ENCODE results near the gene NRP1. TPM values are rescaled to one million over a fixed set of nuclear protein-coding genes. Genes with fewer than 3 reads are reported as not detected.
A peak's percentile ranks its signal among the peaks of the same experiment; 100 is the strongest.

NRP1 gene
- total RNA-seq, 2 experiments from 2014 or later = 1.6 to 1.7 TPM

GRCh38 chr10:33198610-33199009 lies 135.9 kb downstream of the NRP1 start:
- POLR2A ChIA-PET = no interaction called here
- H3K27me3 Mint-ChIP-seq = peaks cover 3% of the 10 kb centered on the region
- no peak overlapping the region for H3K4me3 Mint-ChIP-seq
- ATAC-seq (ENCODE audit: low read depth) = no peak
- H3K9me3 Mint-ChIP-seq = no peaks in the 10 kb centered on the region
- no peaks in the 10 kb centered on the region for H3K36me3 Mint-ChIP-seq
- no peak for DNase-seq
- no peak overlapping the region for H3K27ac Mint-ChIP-seq
- H3K4me1 Mint-ChIP-seq = peaks cover 1% of the 10 kb centered on the region

DNA sequence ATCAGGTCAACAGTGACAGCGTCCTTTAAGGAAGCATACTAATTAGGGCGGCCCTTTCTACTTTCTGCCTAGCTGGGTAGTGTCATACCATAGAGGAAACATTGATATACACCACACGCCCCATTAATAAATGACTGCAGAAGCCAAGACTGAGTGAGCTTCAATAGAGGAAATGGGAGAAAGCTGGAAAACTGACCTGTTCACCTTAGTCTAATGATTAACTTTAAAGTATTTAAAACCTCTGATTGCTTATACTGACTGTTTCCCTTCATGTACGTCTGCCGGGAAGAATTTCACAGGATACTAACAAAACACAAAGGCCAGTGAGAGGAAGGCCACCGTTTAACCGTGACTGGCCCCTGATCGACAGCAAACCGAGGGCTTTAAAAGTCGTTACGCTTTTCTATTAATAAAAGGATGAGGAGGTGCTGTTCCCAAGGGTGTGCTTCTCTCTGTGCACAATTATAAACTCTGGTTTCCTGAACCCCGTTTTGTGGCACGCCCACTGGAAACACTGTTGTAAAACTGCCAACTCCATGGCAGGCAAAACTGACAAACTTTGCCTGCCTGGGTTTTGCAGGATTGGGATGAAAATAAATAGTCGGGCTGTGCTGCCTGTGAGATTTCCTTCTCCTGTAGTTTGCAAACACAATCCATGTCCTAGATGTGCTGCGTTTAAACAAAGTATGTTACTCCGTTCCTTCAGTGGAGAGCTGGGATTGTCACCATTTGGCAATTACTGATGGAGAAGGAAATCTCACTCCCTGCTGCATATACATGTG lies 137.6 kb downstream of the NRP1 start:
- Mint-ChIP-seq H3K4me3 (no peak overlapping the region), H3K4me1 (peaks cover 4% of the 10 kb centered on the region), H3K9me3 (no peaks in the 10 kb centered on the region), H3K27ac (no peak overlapping the region), H3K27me3 (peaks cover 6% of the 10 kb centered on the region), H3K36me3 (no peaks in the 10 kb centered on the region)
- POLR2A ChIA-PET = no interaction called here
- DNase-seq = no peak
- ATAC-seq (ENCODE audit: low read depth) = no peak

GRCh38 chr10:33196377-33196706 lies 138.1 kb downstream of the NRP1 start:
- Mint-ChIP-seq H3K4me3 (no peak overlapping the region), H3K36me3 (no peaks in the 10 kb centered on the region), H3K4me1 (peaks cover 4% of the 10 kb centered on the region), H3K27ac (no peak overlapping the region), H3K9me3 (no peaks in the 10 kb centered on the region), H3K27me3 (peaks cover 6% of the 10 kb centered on the region)
- ATAC-seq (ENCODE audit: low read depth) (no peak), DNase-seq (no peak)
- POLR2A ChIA-PET = no interaction called here

DNA sequence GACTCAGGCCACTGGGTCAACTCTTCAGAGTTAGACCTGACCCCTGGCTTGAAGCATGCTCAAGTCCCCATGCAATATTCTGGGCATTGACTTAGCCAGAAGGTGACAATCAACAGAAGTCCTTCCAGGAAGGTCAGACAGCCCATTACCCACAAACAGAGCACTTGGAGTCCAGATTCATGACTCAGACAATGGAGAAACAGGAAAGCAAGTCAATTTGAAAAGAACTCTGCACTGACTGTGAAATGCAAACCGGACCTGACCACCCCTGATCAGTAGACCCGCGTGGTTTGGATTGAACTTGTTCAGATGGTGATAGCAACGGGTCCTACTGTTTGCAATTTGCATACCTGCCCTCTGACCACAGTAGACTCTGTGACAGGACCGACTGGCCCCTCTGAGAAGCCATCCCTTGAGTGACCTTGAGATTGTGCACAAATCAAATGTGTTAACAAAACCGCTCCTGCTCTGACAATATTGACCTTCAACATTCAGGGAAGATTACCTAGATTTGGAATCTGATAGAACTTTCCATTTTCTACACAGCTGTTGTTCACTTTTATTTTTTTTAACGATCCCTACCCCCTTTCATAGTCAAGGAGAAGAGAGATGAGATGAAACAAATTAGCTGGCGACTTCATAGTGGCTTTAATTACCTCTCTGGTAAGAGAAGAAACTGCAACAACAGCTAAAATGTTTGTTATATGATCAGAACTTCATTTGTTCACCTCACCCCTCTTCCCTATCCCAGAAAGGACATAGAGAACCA lies 138.7 kb downstream of the NRP1 start:
- no peaks in the 10 kb centered on the region for H3K9me3 Mint-ChIP-seq
- DNase-seq = no peak
- no peak for ATAC-seq (ENCODE audit: low read depth)
- H3K4me3 Mint-ChIP-seq = no peak overlapping the region
- peaks cover 6% of the 10 kb centered on the region for H3K27me3 Mint-ChIP-seq
- POLR2A ChIA-PET = no interaction called here
- peaks cover 4% of the 10 kb centered on the region for H3K4me1 Mint-ChIP-seq
- no peak overlapping the region for H3K27ac Mint-ChIP-seq
- H3K36me3 Mint-ChIP-seq = no peaks in the 10 kb centered on the region

- H3K4me1 Mint-ChIP-seq = peaks cover 4% of the 10 kb centered on the region
- H3K4me3 Mint-ChIP-seq = no peak overlapping the region
- H3K9me3 Mint-ChIP-seq = no peaks in the 10 kb centered on the region
- H3K27me3 Mint-ChIP-seq = peaks cover 6% of the 10 kb centered on the region
- ATAC-seq (ENCODE audit: low read depth) = no peak
- no peaks in the 10 kb centered on the region for H3K36me3 Mint-ChIP-seq
- no peak for DNase-seq
- no peak overlapping the region for H3K27ac Mint-ChIP-seq
- POLR2A ChIA-PET = interaction anchor here (0.6 to 0.9 kb wide), 2 partner anchors 139 to 493 kb away, joined by 3 read pairs; no protein-coding TSS in a partner anchor
These were observed 140.6 kb downstream of the NRP1 start for GRCh38 chr10:33193701-33194521.

GRCh38 chr10:33193057-33193700 lies 141.3 kb downstream of the NRP1 start:
- ATAC-seq (ENCODE audit: low read depth) (peak; percentile 84), DNase-seq (peak; percentile 52)
- POLR2A ChIA-PET = interaction anchor here (0.6 to 0.9 kb wide), 2 partner anchors 139 to 493 kb away, joined by 3 read pairs; no protein-coding TSS in a partner anchor
- Mint-ChIP-seq H3K27me3 (peaks cover 6% of the 10 kb centered on the region), H3K36me3 (no peaks in the 10 kb centered on the region), H3K27ac (no peak overlapping the region), H3K4me1 (peaks cover 4% of the 10 kb centered on the region), H3K9me3 (no peaks in the 10 kb centered on the region), H3K4me3 (no peak overlapping the region)

- POLR2A ChIA-PET = no interaction called here
- peaks cover 6% of the 10 kb centered on the region for H3K27me3 Mint-ChIP-seq
- H3K4me3 Mint-ChIP-seq = no peak overlapping the region
- no peak for ATAC-seq (ENCODE audit: low read depth)
- H3K9me3 Mint-ChIP-seq = no peaks in the 10 kb centered on the region
- H3K36me3 Mint-ChIP-seq = no peaks in the 10 kb centered on the region
- peaks cover 4% of the 10 kb centered on the region for H3K4me1 Mint-ChIP-seq
- H3K27ac Mint-ChIP-seq = no peak overlapping the region
- no peak for DNase-seq
These were observed 142.3 kb downstream of the NRP1 start for GRCh38 chr10:33192190-33192589.

DNA sequence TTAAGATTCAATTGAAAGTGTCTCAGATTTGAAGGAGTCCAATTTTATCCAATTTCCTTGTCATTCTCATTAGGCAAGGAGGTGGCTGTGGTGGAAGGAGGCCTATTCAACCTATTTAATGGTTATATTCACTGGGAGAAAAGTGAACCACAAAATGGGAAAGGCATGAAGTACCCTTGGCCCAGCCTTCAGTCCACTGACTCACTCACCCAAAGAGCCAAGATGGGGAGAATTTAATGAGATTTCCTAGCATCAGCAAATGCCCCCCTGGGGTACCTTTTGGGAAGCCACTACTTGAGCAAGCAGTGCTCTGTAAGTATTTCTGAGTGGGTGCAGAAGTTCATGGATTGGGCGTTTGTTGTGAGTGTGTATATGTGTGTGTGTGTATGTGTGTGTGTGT lies 144.1 kb downstream of the NRP1 start:
- POLR2A ChIA-PET = no interaction called here
- no peak overlapping the region for H3K27ac Mint-ChIP-seq
- no peak overlapping the region for H3K4me3 Mint-ChIP-seq
- peaks cover 4% of the 10 kb centered on the region for H3K27me3 Mint-ChIP-seq
- DNase-seq (no peak), ATAC-seq (ENCODE audit: low read depth) (no peak)
- peaks cover 4% of the 10 kb centered on the region for H3K4me1 Mint-ChIP-seq
- no peaks in the 10 kb centered on the region for H3K9me3 Mint-ChIP-seq
- no peaks in the 10 kb centered on the region for H3K36me3 Mint-ChIP-seq

DNA sequence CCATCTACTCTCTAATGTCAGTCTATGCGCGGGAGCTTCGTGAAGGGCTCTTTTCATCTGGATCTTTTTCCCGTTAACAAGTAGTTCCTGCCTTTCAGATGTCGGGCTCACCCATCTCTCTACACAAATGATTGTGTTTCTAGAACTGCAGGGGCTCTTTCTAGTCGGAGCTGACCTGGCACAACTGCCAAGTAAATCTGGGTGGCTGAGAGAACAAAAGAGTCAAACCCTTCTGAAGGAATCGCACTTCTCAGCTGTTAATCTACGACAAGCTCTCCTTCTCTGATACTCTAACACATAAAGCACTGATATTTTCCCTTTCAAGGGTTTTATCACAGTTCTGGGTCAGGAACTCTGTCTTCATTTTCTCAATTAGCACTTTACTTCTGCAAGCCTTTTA lies 144.7 kb downstream of the NRP1 start:
- Mint-ChIP-seq H3K4me1 (peaks cover 4% of the 10 kb centered on the region), H3K36me3 (no peaks in the 10 kb centered on the region), H3K4me3 (no peak overlapping the region), H3K27ac (no peak overlapping the region), H3K9me3 (no peaks in the 10 kb centered on the region), H3K27me3 (peaks cover 4% of the 10 kb centered on the region)
- DNase-seq (no peak), ATAC-seq (ENCODE audit: low read depth) (no peak)
- POLR2A ChIA-PET = no interaction called here

DNA sequence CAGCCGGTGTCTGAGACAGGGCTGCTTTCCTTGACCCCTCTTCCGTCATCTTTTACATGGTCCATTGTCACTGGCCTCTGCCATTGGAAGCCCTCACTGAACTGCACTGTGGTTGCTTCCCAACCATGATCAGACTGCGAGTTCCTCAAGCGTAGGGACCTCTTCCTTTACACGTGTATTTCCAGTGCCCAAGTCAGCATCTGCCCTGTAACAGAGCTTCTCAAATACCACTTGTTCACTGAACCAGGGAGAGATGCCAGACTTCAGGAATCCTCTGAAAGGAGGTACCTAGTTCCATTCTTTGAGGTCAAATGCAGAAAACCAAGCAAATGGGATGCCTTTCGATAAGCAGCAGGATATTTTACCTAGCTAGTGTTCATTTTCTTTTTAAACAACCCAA lies 145.1 kb downstream of the NRP1 start:
- Mint-ChIP-seq H3K4me1 (peaks cover 4% of the 10 kb centered on the region), H3K4me3 (no peak overlapping the region), H3K9me3 (no peaks in the 10 kb centered on the region), H3K27ac (no peak overlapping the region), H3K36me3 (no peaks in the 10 kb centered on the region), H3K27me3 (peaks cover 4% of the 10 kb centered on the region)
- ATAC-seq (ENCODE audit: low read depth) (no peak), DNase-seq (no peak)
- POLR2A ChIA-PET = no interaction called here

- H3K36me3 Mint-ChIP-seq = no peaks in the 10 kb centered on the region
These were observed 147.0 kb downstream of the NRP1 start for GRCh38 chr10:33187427-33187999.

GRCh38 chr10:33186150-33186549 lies 148.3 kb downstream of the NRP1 start:
- Mint-ChIP-seq H3K27me3 (peaks cover 3% of the 10 kb centered on the region), H3K4me1 (no peaks in the 10 kb centered on the region), H3K4me3 (no peak overlapping the region), H3K36me3 (no peaks in the 10 kb centered on the region), H3K27ac (no peak overlapping the region), H3K9me3 (no peaks in the 10 kb centered on the region)
- POLR2A ChIA-PET = no interaction called here
- ATAC-seq (ENCODE audit: low read depth) = no peak
- no peak for DNase-seq

More at GRCh38 chr10:33187427-33187999, 147.0 kb downstream of the NRP1 start:
- Mint-ChIP-seq H3K27me3 (peaks cover 3% of the 10 kb centered on the region), H3K27ac (no peak overlapping the region), H3K4me3 (no peak overlapping the region), H3K4me1 (no peaks in the 10 kb centered on the region), H3K9me3 (no peaks in the 10 kb centered on the region)
- DNase-seq (no peak), ATAC-seq (ENCODE audit: low read depth) (no peak)
- POLR2A ChIA-PET = no interaction called here

- H3K27ac Mint-ChIP-seq = no peak overlapping the region
- POLR2A ChIA-PET = no interaction called here
These were observed 150.8 kb downstream of the NRP1 start for GRCh38 chr10:33183655-33184054.

More at GRCh38 chr10:33183655-33184054, 150.8 kb downstream of the NRP1 start:
- Mint-ChIP-seq H3K27me3 (peaks cover 3% of the 10 kb centered on the region), H3K4me3 (no peak overlapping the region), H3K36me3 (no peaks in the 10 kb centered on the region), H3K9me3 (no peaks in the 10 kb centered on the region), H3K4me1 (no peaks in the 10 kb centered on the region)
- DNase-seq (no peak), ATAC-seq (ENCODE audit: low read depth) (no peak)

Data from activated naive CD8-positive, alpha-beta T cell treated with anti-CD3 and anti-CD28 coated beads, Interleukin-2, amount 10 ng/mL, durations not matched to agents 7 days and 5 days (primary cell).